HG03342 (cell line): ENCODE data around the gene RBM47.

Experiments used
- ATAC-seq: cut with Tn5 transposase; IDR thresholded peaks from one replicate; pipeline ENCODE4 v1.9.1; 2021; ENCODE audit warnings: mild to moderate bottlenecking, moderate library complexity; ENCODE audit not compliant: unreplicated experiment

Gene RBM47

DNA sequence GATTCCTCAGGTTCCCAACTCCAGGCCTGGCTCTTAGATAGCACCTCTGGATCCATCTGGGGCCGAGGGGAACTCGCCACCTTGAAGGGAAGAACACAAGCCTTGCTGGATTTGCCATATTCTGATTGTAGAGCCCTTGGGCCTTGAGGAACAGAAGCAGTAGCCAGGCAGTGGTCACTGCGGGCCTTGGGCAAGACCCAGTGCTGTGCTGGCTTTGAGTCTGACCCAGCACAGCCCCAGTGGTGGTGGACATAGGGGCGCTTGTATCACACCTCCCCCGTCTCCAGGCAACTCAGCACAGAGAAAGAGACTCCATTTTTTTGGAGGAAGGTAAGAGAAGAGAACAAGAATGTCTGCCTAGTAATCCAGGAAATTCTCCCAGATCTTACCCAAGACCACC is 249.0 kb downstream of the RBM47 start:
- no peak for ATAC-seq

DNA sequence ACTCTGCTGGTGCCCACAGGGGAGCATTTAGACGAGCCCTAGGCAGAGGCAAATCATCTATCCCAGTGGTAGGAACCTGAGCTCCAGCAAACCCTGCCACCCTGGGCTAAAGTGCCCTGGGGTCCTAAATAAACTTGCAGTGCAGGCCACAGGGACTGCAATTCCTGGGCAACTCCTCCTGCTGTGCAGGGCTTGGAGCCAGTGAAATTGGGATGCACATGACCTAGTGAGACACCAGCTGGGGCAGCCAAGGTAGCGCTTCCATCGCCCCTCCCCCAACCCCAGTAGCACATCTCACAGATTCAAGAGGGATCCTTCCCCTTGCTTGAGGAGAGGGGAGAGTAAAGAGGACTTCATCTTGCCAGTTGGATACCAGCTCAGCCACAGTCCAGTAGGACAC is 250.4 kb downstream of the RBM47 start:
- ATAC-seq = no peak

DNA sequence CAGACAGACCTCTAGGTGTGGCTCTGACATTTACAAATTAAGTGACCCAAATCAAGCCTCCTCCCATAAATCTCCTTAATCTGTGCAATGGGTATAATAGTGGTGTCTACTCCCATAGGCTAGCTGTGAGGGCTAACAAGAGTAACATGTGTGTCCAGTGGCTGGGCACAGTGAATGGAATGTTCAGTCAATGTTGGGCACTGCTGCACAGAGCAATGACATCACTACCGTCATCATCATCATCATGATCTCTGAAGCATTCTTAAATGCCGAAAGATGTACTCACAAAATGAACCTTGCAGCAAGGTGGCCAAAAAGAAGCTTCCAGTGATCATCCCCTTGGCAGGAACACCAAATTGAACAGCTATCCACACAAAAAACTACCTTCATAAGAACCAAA is 251.0 kb downstream of the RBM47 start:
- no peak for ATAC-seq

DNA sequence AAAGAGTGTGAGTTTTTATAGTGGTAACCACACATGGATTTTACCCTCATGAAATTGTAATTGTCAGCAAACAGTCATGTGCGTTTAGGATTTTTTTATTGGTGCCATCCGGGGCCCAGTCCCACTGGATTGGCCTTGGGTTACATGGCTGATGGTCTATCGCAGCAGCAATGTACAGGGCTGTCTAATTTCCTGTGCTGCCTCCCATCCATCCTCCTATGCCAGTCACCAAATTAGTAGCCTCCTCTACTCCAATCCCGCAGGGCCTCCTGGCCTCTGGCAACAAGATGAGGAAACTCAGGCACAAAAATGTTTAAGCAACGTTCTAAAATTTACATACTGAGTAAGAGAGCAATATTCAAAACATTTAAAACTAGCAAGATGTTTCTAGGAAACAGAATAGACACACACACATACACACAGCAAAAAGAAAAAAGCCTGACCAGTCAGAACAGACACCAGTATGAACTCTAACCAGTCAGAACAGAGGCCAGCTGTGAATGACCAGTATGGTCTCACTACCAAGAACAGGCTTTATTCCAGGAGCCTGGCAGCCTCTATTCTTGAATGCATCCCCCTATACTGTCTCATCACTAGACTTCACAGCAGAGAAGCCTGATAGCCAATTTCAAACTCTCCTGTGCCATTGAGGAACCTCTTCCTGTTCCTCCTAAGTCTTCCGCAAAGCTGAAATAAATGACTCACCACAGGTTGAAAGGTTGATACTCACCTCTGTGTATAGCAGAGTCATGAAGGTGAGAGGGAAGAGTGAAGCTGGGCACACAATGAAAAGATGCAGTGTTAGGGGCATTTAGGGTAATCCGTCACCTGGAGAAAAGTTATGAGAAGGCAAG is 251.9 kb downstream of the RBM47 start:
- ATAC-seq = no peak

GRCh38 chr4:40375620-40376019 is 254.0 kb downstream of the RBM47 start:
- ATAC-seq = no peak

- ATAC-seq = no peak
Observed at GRCh38 chr4:40375095-40375494, 254.6 kb downstream of the RBM47 start.

DNA sequence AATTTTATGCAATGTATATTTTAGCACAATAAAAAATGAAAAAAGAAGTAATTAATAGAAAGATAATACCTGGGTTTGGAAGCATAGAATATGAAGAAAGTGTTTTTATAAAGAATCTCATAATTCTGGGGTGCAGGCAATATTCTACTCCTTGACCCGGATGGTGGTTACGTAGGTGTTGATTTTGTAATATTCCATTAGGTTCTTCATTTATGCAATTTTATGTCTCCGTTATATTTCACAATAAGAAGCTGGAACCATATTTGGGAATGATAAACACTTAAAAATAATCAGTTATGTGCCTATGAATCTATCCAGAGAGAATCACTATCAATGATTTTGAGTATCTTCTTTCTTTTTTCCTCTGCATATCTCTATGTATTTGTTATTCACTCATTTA is 256.0 kb downstream of the RBM47 start:
- ATAC-seq = no peak
